Panc1 (cell line): ENCODE data around the gene SLC16A5.

ENCODE experiments used
- POLR2AphosphoS5 ChIP-seq: IDR thresholded peaks from 2 replicates; pipeline ENCODE4 v1.6.1; 2012; ENCODE audit warnings: mild to moderate bottlenecking, low read depth, low read length, moderate library complexity
- SIN3A ChIP-seq: IDR thresholded peaks from 2 replicates; pipeline ENCODE4 v1.6.1; 2012; ENCODE audit warnings: low read depth, mild to moderate bottlenecking, low read length, moderate library complexity, borderline replicate concordance; ENCODE audit not compliant: insufficient read depth
- TCF7L2 ChIP-seq: IDR thresholded peaks from 2 replicates; pipeline ENCODE4 v1.6.1; 2011; ENCODE audit warnings: mild to moderate bottlenecking, low read depth, low read length, inconsistent platforms
- TF ChIP-seq, protein P1 (sequence below), 2 experiments: IDR thresholded peaks; 2 replicates each; pipeline ENCODE4 v1.6.1; 2011 to 2012; ENCODE audit warnings: low read depth in 2 of 2, control low read depth in 1 of 2, low read length in 1 of 2, mild to moderate bottlenecking in 1 of 2, moderate library complexity in 1 of 2; ENCODE audit not compliant: insufficient read depth in 1 of 2
- TF ChIP-seq, protein P2 (sequence below): fragments of 450-650 bp; IDR thresholded peaks from 2 replicates; pipeline ENCODE4 v1.5.1; 2017; ENCODE audit warnings: mild to moderate bottlenecking

DNA sequence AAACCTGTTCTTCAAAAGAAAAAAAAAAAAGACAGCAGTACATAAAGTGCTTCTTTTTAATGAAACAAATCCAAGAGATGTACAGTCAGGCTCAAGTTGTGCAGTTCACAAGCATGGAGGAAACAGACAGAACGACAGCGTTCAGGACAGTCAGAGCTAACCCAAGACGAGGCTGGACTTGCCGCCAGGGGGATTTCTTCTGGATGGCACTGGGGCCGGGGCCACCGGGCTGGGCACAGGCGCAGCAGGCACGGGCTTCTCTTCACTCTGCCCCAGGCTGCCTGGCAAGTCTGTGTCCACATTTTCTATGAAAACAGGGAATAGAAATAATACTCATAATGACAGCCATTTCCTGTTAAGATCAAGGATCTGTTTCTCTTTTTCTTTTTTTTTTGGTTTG lies 48.2 kb downstream of the SLC16A5 start:
- TF ChIP-seq, protein P1, sequence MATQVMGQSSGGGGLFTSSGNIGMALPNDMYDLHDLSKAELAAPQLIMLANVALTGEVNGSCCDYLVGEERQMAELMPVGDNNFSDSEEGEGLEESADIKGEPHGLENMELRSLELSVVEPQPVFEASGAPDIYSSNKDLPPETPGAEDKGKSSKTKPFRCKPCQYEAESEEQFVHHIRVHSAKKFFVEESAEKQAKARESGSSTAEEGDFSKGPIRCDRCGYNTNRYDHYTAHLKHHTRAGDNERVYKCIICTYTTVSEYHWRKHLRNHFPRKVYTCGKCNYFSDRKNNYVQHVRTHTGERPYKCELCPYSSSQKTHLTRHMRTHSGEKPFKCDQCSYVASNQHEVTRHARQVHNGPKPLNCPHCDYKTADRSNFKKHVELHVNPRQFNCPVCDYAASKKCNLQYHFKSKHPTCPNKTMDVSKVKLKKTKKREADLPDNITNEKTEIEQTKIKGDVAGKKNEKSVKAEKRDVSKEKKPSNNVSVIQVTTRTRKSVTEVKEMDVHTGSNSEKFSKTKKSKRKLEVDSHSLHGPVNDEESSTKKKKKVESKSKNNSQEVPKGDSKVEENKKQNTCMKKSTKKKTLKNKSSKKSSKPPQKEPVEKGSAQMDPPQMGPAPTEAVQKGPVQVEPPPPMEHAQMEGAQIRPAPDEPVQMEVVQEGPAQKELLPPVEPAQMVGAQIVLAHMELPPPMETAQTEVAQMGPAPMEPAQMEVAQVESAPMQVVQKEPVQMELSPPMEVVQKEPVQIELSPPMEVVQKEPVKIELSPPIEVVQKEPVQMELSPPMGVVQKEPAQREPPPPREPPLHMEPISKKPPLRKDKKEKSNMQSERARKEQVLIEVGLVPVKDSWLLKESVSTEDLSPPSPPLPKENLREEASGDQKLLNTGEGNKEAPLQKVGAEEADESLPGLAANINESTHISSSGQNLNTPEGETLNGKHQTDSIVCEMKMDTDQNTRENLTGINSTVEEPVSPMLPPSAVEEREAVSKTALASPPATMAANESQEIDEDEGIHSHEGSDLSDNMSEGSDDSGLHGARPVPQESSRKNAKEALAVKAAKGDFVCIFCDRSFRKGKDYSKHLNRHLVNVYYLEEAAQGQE (IDR thresholded peaks at IDR 0.05; ENCODE audit: insufficient read depth in 1 of 2, low read depth in 2 of 2, low read length in 1 of 2): no peak
- TF ChIP-seq, protein P2, sequence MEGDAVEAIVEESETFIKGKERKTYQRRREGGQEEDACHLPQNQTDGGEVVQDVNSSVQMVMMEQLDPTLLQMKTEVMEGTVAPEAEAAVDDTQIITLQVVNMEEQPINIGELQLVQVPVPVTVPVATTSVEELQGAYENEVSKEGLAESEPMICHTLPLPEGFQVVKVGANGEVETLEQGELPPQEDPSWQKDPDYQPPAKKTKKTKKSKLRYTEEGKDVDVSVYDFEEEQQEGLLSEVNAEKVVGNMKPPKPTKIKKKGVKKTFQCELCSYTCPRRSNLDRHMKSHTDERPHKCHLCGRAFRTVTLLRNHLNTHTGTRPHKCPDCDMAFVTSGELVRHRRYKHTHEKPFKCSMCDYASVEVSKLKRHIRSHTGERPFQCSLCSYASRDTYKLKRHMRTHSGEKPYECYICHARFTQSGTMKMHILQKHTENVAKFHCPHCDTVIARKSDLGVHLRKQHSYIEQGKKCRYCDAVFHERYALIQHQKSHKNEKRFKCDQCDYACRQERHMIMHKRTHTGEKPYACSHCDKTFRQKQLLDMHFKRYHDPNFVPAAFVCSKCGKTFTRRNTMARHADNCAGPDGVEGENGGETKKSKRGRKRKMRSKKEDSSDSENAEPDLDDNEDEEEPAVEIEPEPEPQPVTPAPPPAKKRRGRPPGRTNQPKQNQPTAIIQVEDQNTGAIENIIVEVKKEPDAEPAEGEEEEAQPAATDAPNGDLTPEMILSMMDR: no peak
- TF ChIP-seq TCF7L2 (no peak), POLR2AphosphoS5 (peak; percentile 37; the same call in 1 of the 2 replicates), SIN3A (no peak)
